NCI-H2196 (cell line): ENCODE measurements around the gene ENTPD8.
A peak's percentile ranks its signal among the peaks of the same experiment; 100 is the strongest.
"Not testable (repeated sequence)": the region's sequence is repeated elsewhere in the genome, so short reads cannot be mapped to it uniquely, and the experiment has no call there.

Experiments
- DNase-seq: peaks from one replicate; lab custom pipeline; 2025; ENCODE audit not compliant: unreplicated experiment; lab: John Stamatoyannopoulos, UW

The ENTPD8 gene

DNA sequence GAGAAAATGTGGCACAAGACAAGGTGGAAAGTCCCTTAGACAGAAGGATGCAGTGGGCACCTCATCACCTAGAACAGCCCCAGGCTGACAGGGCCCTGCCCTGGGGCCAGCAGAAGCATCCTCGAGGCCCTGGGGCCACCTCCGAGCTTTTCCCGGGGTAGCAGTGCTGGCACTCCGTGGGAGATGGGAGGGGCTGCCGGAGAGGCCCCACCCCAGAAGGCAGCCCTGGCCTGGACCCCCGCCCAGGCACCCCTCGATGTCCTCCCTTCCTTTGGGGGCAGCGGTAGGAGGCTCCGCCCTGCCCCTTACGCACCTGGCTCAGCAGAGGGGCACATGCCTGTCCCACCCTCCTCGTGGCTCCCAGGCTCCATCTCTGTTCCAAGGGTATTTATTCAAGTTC, 35.7 kb upstream of the ENTPD8 start:
- DNase-seq, result no peak

DNA sequence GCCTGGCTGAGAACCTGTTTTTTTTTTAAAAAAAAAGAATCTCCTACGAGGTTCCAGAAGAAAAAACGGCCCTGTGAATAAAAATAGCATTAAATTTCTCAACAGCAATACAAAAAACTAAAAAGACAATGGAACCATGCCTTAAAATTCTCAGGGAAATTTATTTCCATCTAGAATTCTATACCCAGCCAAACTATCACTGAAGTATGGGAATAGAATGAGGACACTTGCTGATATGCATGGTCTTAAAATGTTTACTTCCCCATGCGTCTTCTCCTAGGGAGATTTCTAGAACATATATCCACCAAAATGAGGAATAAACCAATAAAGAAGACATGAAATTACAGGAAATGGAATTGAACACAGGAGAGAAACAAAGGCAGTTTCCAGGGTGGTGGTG, 34.5 kb upstream of the ENTPD8 start:
- no peak for DNase-seq

DNA sequence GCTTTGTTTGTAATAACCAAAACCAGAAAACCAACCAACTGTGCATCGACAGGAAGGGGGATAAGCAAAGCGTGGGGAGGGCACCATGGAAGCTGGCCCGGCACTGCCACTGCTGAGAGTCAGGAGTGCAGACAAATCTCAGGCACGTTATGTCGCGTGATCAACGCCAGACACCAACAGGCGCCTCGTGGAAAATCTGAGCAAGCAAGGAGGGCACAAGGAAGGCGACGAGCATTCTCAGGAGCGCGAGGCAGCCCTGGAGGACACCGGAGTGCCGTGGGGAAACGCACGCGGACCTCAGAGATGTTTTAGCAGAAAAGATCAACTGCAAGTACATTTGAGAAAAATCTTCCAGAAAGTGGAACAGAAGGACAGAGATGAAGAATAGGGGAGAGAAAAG, 33.1 kb upstream of the ENTPD8 start:
- DNase-seq, result no peak

DNA sequence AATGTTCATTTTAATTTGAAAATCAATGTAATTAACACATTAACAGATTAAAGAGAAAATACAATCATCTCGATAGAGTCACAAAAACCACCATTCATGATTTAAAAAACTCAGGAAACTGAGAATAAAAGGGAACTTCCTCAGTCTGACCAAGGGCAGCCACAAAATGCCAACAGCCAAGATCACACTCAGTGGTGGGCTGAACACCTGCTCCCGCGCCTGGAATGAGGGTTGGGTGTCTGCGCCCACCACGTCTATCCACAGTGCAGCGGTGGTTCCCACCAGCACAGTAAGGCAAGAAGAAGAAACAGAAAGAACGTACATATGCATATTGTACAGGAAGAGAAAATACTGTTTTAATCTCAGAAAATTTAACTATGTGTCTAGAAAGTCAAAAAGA, 29.6 kb upstream of the ENTPD8 start:
- no peak for DNase-seq

DNA sequence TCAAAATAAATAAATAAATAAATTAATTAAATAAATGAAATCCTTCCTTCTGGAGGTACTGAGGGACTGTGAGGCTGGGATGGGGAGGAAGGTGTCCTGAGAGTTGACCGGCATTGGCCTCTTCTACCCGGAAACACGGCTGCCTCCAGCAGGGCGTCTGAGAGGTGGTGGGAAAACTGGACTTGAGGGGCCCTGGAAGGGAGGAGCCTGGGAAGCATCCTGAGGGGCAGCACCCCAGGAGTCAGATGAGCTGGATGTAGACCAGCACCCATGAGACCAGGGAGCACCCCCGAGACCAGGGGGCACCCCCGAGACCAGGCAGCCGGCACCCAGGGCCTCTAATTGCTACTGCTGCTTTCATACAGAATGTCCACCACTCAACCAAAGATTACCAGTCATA, 26.7 kb upstream of the ENTPD8 start:
- DNase-seq, result no peak

DNA sequence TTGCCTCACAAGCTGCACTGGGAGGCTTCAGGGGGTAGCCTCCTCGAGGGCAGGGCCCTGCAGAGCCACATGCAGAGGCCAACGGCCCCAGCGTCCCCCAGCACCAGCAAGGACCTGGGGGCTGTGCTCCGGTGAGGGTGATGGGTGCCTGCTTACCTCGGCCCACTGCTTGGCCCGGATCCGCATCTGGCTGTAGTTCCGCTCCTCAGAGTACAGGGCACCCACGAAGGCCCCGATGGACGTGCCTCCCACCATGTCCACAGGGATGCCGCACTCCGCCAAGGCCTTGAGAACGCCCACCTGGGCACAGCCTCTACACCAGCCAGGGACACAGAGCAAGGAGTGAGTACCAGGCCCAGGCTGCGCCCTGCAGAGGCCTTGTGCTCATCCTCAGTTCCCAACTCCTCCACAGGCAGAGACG, 26.0 kb upstream of the ENTPD8 start:
- DNase-seq, result no peak

DNA sequence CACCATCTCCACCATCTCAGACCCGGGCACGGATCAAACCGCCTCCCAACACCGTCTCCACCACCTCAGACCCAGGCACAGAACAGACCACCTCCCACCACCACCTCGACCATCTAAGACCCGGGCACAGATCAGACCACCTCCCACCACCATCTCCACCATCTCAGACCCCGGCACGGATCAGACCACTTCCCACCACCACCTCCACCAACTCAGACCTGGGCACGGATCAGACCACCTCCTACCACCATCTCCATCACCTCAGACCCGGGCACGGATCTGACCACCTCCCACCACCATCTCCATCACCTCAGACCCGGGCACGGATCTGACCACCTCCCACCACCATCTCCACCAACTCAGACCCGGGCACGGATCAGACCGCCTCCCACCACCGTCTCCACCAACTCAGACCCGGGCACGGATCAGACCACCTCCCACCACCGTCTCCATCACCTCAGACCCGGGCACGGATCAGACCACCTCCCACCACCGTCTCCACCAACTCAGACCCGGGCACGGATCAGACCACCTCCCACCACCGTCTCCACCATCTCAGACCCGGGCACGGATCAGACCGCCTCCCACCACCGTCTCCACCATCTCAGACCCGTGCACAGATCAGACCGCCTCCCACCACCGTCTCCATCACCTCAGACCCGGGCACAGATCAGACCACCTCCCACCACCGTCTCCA, 25.4 kb upstream of the ENTPD8 start:
- not testable (repeated sequence) for DNase-seq

DNA sequence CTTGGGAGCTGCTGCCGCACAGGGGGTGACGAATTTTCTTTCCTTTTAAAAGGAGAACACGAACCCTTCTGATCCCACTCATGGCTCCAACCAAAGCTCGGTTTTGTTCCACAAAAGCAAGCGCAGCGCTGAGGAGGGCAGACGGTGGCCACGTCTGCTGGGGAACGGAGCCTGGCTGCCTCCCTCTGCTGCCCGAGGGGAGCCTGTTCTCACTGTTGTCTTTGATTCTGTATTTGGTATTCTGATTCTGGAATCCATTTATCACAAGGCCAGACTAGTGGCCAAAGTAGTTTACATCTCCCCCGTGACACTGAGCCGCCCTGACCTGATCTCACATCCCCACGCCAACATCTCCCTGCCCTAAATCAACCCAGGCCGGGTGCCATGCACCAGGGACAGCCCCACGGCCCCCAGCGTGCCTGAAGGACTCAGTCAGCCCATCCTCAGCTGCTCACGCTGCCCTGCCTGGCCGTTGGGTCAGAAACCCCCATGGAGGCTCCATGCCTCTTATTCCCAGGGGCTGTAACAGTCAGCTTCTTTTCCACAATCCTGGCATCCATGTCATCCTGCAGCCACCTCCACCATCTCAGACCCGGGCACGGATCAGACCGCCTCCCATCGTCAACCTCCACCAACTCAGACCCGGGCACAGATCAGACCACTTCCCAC, 24.7 kb upstream of the ENTPD8 start:
- no peak for DNase-seq

DNA sequence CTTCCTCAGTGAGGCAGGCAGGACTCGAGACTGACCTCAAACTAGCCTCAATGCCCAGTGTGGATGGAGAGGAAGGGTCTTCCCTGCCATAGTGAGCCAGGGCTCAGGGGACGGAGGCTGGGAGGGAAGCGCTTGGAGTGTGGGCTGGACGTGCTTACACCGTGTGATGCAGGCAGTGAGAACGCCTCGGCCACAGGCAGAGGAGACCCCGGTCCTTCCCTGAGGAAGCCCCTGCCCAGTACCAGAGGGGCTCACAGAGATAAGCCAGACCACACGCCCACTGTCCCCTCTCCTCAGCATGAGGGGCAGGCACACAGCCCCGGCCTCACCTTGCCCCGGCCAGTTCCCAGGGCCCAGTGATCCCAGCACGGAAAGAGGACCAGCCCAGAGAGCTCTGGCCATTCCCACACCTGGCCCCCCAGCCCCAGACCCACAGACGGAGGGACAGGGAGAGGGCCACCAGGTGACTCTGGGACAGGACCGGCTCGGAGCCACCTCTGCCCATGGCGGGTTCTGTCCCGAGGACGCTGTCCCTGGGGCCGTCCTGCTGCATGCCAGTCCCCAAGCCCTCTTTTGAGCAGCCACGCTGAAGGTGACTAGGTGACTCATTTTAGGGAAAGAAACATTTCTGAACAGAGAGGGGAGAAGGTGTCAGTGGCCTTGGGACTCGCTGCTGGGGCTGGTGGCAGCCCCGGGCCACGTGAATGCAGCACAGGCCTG, 24.0 kb upstream of the ENTPD8 start:
- no peak for DNase-seq

DNA sequence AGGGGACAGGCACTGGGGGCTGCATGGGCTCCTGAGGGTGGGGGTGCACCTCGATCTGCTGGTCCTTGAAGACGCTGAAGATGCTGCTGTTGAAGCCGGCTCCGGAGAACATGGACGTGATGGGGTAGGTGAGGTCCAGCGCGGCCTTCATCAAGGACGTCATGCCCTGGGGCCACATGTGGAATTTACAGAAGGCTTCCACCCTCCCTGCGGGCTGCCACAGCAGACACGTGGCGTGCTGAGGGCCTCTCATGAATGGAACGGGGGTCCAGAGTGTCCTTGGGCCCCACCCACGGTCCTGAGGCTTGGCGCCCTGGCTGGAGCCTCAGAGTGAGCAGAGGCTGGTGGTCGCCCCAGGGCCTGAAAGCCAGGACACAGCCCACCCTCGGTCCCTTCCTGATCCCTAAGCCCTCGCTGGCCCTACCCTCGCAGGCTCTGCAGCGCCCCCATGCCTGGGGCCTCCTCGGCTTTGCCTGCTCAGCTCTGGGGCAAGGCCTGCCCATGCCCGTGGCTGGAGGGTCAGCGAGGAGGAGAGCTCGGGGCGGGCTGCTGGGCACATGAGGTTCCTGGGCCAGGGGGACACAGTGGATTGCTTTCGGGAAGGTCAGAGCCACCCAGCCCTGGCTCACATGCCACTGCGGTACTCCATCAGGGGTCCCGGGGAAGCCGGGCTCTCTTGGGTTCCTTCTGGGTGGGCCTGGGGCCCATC, 23.3 kb upstream of the ENTPD8 start:
- no peak for DNase-seq

DNA sequence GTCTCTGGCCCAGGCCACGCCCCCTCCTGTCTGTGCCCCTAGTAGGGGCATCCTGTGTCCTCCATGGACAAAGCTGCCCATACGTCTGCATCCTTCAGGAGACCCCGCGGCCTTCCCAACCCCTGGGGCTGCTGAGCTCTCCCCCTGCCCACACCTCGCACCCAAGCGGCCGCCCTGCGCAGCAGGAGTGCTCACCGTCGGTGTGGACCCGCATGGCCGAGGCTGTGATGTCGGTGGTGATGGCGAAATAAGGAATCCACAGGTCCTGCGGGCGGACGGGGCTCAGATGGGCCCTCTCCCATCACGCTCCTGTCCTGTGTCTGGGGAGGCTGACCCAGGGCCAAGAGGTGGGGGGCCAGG, 22.8 kb upstream of the ENTPD8 start:
- DNase-seq, result no peak

DNA sequence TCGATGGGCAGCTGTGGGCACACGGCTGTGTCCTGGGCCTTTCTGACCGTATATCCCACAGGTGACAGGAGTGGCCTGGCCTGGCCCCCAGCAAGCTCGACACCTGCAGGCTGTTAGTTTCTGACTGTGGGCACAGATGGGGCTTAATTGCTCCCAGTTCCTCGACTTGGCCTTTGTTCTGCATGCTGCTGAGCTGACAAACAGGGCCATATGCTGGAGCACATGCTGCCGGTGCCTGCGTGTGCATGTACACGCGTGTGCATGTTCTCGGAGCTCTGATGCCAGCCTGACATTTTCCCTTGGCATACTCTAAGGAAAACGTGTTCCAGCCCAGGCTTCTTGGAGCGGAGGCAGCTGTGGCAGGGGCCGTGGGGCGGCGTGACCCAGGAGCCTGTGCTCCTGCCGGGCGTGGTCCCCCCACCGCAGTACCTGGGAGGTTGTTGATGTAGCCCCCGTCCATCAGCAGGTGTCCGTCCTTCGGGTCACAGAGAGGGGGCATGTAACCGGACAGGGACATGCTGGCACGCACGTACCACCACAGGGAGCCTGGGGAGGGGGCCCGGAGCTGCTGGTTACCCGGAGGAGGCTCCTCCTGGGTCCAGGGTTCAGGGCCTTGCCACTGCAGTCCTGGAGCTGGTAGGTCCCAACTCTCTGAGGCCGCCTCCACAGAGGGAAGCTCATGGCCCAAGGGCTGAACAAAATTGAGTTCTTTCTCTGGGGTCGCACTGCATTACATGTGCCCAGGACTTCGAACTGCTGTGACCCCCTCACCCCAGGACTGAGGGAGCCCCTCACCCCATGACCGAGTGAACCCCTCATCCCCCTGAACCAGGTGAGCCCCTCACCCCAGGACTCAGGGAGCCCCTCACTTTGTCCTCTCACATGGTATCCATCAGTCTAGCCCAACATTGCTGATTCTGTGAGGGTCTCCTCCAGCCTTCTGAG, 22.1 kb upstream of the ENTPD8 start:
- no peak for DNase-seq

DNA sequence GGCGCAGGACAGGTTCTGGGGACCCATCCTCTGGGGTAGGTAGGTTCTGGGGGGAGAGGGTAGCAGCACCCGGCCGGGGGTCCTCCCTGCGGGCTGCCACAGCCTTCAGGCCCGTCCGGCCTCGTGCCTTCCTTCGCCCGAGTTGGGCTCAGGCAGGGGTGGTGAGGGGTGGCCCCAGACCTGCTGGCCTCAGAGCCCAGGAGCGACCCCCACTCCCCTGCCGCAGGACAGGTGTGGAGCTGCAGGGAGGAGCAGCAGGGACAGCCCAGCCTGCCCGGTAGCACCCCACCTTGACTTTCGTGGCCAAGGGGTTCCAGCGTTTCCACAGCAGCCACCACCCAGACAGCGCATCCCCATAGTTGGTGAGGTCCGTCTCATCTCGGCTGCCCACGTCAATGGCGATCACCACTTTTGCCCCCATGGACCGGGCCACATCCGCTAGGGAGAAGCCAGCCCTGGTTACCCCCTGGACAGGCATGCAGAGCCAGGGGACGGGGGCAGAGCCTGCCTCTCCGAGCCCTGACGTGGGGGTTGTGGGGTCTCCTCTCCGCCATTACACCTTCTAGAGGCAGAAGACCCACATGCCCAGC, 21.3 kb upstream of the ENTPD8 start:
- DNase-seq, result no peak

DNA sequence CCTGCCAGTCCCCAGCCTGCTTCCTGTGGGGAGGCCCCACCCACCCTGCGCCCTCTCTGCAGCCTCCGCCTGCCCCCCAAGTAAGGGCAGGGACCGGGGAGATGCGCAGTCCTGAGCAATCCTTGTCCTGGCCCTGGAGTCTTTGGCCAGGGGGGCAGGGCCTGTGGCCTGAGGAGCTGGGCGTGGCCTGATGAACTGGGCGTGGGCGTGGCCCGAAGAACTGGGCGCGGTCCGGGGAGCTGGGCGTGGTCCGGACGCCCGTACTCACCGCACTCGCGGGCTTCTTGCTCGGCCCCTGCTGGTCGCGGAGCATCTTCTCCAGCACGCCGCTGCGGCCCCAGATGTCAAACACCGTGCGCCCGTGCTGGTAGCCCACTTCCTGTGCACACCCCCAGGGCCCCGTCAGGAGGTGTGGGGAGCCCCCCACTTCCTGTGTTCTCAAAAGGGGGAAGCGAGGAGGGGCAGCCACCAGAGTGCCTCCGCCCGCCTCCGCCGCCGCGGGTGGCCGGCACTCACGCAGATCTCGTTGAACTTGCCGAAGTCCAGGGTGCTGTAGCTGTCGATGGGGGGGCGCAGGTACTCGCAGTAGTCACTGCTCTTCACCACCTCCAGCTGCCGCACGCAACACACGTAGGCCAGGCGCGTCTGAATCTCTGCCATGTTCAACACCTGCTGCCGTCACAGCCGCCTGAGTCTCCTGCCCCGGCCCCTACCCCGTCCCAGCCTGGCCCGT, 20.7 kb upstream of the ENTPD8 start:
- no peak for DNase-seq

DNA sequence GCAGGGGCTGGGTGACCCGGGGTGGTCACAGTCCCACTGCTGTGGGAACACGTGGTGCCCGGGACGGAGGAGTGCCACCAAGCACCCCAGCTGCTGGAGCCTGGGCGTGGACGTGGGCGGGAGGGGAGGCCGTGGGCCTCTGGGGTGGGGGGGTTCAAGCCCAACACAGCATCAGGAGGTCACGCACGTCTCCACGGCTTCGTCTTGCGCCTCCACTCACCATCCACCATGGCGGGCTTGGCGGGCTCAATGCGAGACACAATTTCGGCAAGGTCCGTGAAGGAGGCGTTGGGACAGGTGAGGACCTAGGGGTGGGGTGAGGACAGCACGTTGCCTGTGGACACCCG, 20.1 kb upstream of the ENTPD8 start:
- DNase-seq, result no peak

DNA sequence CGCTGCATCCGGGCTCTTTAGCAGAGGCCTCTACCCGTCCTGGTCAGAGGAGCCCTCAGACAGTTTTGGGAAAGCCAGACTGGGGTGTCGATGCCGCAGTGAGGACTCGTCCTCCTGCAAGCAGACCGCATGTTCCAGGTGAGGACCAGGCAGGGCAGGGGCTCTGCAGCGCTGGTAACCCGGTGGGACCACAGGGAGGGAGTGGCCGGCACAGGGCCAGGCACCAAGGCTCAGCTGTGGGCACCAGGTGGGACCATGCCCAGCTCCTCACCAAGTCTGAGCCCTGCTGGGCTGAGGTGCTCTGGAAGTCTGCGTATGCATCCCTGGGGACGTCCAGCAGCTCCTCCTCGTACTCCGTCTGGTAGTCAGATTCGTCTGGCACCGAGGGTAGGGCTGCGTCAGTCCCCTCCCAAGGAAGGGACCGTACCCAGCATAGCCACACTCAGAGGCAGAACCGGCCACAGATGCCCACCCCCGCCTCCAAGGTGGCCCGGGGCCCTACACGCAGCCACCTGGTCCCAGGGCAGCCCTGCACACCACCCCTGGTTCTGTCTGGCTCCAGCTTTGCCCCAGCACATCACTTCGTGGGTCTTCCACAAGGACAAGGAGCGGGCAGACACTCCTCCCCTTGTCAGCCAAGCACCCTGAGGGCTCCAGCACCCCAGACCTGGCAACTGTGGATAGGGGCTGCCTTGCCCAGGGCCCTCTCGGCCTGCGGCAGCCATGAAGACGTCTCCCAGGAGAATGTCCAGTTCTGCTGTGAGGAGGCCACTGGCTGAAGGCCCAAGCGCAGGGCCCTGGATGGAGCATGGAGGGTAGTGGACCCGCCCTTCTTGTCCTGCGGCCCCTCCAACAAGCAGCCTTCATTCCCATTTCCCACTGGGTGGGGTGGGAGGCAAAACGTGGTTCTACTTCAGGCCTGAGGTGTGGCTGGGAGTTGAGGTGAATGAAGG, 19.5 kb upstream of the ENTPD8 start:
- no peak for DNase-seq

DNA sequence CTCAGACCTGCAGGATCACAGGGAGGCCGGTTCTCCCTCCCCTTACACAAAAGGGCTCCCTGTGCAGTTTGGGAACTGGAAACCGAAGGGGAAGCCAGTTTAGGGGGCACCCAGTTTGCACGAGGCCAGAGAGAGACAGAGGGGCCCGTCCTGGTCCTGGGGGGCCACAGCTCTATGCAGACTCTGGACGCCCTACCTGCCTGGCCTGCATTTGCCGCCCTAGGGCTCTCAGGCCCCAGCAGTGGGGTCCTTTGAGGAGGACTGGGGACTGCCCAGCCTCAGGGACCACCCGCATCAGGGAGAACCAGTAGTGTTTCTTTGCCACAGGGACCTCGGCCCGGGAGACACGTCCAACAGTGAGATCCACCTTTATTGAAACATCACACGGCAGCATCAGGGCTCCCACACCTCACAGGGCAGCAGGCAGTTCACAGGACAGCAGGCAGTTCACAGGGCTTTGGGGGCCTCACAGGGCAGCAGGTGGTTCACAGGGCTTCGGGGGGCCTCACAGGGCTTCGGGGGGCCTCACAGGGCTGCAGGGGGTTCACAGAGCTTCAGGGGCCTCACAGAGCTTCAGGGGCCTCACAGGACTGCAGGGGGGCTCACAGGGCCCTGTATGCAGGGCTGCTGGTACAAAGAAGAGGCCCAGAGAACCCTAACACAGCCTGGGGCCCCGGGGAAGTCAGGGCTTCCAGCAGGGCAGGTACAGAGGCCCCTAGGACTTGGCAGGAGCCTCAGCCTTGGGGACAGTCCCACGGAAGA, 18.6 kb upstream of the ENTPD8 start:
- no peak for DNase-seq

DNA sequence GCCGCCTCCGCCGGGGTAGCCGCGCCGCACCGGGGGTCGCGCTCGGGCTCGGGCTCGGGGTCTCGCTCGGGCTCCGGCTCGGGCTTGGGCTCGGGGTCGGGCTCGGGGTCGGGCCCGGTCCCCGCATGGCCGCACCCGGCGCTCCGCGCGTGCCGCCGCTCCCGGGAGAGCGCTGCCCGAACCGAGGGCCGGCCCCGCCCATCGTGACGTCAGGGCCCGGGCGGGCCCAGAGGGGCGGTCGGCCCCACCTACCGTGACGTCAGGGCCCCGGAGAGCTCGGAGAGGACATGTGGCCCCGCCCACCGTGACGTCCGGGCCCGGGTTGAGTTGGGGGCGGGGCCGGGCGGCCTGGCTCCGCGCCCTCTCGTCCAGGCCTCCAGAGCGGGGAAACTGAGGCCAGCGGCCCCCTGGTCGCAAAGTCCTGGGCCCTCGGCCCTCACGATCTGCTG, 18.0 kb upstream of the ENTPD8 start, which contains the start of gene NSMF:
NSMF (minus strand) TSS at position 183 of the 449 bp plus-strand sequence. CDS start 232 bp downstream, outside the sequence.
- DNase-seq, result peak; percentile 95
